ENCODE measurements around the gene OCA2. TPM values are rescaled to one million over a fixed set of nuclear protein-coding genes. Genes with fewer than 3 reads are reported as not detected.

OCA2 gene
- total and polyA plus RNA-seq, 2 of the 8 experiments (the other 6 are each of a cell fraction or from before 2014, with no cell fraction given): 0.20 TPM

DNA sequence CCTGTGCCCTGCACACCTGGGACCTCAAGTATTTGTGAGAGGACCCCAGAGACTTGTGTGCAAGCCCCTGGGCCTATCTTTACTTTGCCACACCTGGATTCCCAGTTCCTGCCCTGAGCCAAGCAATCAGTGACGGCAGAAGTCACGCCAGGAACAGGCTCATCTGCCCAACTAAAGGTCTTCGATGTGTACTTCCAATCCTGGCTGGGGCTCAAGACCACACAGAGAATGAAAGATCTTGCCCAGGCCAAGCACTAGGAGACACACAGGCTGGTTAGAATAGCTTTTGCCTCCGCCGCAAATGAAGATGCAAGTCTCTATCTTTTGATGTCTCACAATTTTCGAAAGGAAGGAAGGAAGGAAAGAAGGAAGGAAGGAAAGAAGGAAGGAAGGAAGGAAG lies 228.8 kb downstream of the OCA2 start:
- no peak overlapping the region for H2BK20ac ChIP-seq (ENCODE audit: low read length)
- no peaks in the 10 kb centered on the region for H4K20me1 ChIP-seq (replicated peaks in 1 of 2; ENCODE audit: control insufficient read depth in 1 of 2, insufficient read depth in 2 of 2, low read length in 2 of 2)
- H2AFZ ChIP-seq (ENCODE audit: low read length): no peak overlapping the region
- no peak overlapping the region for H3K56ac ChIP-seq (replicated peaks; ENCODE audit: insufficient read length, low read depth, low read length)
- H3K4me1 ChIP-seq (replicated peaks in 1 of 4; ENCODE audit: control insufficient read depth in 3 of 4, insufficient read depth in 4 of 4, low read length in 3 of 4): no peaks in the 10 kb centered on the region; a peak in 1 of 7 replicates
- no peak overlapping the region for H4K5ac ChIP-seq (ENCODE audit: insufficient read length, low read depth, low read length)
- no peak overlapping the region for H3K4ac ChIP-seq (replicated peaks; ENCODE audit: insufficient read length, low read depth, low read length)
- no peak overlapping the region for H2BK5ac ChIP-seq (ENCODE audit: low read depth, low read length)
- H2BK12ac ChIP-seq (ENCODE audit: low read depth, low read length): no peak overlapping the region
- no peak overlapping the region for H2BK15ac ChIP-seq (ENCODE audit: low read length)
- H3K14ac ChIP-seq (ENCODE audit: insufficient read length): no peak overlapping the region
- CTCF ChIA-PET (ENCODE audit: partially characterized antibody): interaction anchor here (0.6 kb wide), 1 partner anchor 160 kb away, joined by 3 read pairs; no protein-coding TSS in a partner anchor
- H4K91ac ChIP-seq (replicated peaks; ENCODE audit: insufficient read length, low read length): no peak overlapping the region
- no peak overlapping the region for H4K8ac ChIP-seq (ENCODE audit: extremely low read depth, insufficient read depth, low read length)
- no peak overlapping the region for H3K27ac ChIP-seq (ENCODE audit: low read depth, low read length)
- FAIRE-seq: no peak
- H3K4me3 ChIP-seq (ENCODE audit: extremely low read depth in 1 of 4, insufficient read depth in 2 of 4, low read depth in 3 of 4, low read length in 4 of 4): no peak overlapping the region
- no peak overlapping the region for H3K9ac ChIP-seq (replicated peaks in 1 of 4; ENCODE audit: extremely low read depth in 1 of 4, low read depth in 3 of 4, low read length in 3 of 4)
- H3K9me3 ChIP-seq (ENCODE audit: insufficient read depth in 2 of 2, low read depth in 1 of 2, low read length in 1 of 2): no peaks in the 10 kb centered on the region
- H3K18ac ChIP-seq (ENCODE audit: extremely low read depth, low read length): no peak overlapping the region
- H3K79me2 ChIP-seq (ENCODE audit: control insufficient read depth in 1 of 2, insufficient read depth in 2 of 2, low read length in 2 of 2): no peaks in the 10 kb centered on the region
- no peaks in the 10 kb centered on the region for H3K36me3 ChIP-seq (ENCODE audit: control insufficient read depth in 2 of 4, insufficient read depth in 4 of 4, low read length in 3 of 4)
- no peaks in the 10 kb centered on the region for H3K23me2 ChIP-seq (ENCODE audit: low read depth, low read length)
- H3K23ac ChIP-seq (ENCODE audit: insufficient read length): no peak overlapping the region
- no peak overlapping the region for H2AK5ac ChIP-seq (ENCODE audit: low read depth, low read length)
- WGBS, 2 experiments (ENCODE audit: extremely low coverage in 1 of 2, insufficient coverage in 1 of 2, insufficient read length in 1 of 2, insufficient replicate concordance in 2 of 2, low coverage in 1 of 2, low lambda C conversion rate in 2 of 2, missing lambda C conversion rate in 1 of 2): 98% methylated on average over 6 of the region's 6 CpGs; no CpG with 5 or more reads in 1 of the 2 experiments
- H3K4me2 ChIP-seq (ENCODE audit: insufficient read depth in 1 of 2, low read depth in 2 of 2, low read length in 2 of 2): no peak overlapping the region
- POLR2A ChIA-PET (ENCODE audit: partially characterized antibody): no interaction called here
- H2BK120ac ChIP-seq (replicated peaks; ENCODE audit: low read depth, low read length): no peak overlapping the region
- H3K27me3 ChIP-seq (replicated peaks in 1 of 4; ENCODE audit: control insufficient read depth in 3 of 4, extremely low read depth in 1 of 4, insufficient read depth in 3 of 4, low read length in 3 of 4): no peaks in the 10 kb centered on the region
- H3K79me1 ChIP-seq (ENCODE audit: low read depth, low read length): no peaks in the 10 kb centered on the region; the same call in 1 of the 2 replicates
- no peak for DNase-seq (ENCODE audit: low read depth in 1 of 2, low spot score in 2 of 2)
- TF ChIP-seq, protein P1, sequence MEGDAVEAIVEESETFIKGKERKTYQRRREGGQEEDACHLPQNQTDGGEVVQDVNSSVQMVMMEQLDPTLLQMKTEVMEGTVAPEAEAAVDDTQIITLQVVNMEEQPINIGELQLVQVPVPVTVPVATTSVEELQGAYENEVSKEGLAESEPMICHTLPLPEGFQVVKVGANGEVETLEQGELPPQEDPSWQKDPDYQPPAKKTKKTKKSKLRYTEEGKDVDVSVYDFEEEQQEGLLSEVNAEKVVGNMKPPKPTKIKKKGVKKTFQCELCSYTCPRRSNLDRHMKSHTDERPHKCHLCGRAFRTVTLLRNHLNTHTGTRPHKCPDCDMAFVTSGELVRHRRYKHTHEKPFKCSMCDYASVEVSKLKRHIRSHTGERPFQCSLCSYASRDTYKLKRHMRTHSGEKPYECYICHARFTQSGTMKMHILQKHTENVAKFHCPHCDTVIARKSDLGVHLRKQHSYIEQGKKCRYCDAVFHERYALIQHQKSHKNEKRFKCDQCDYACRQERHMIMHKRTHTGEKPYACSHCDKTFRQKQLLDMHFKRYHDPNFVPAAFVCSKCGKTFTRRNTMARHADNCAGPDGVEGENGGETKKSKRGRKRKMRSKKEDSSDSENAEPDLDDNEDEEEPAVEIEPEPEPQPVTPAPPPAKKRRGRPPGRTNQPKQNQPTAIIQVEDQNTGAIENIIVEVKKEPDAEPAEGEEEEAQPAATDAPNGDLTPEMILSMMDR (IDR thresholded peaks at IDR 0.05; ENCODE audit: control extremely low read depth in 1 of 3, insufficient read depth in 1 of 3, low read depth in 1 of 3, low read length in 3 of 3): no peak
- TF ChIP-seq, protein P2, sequence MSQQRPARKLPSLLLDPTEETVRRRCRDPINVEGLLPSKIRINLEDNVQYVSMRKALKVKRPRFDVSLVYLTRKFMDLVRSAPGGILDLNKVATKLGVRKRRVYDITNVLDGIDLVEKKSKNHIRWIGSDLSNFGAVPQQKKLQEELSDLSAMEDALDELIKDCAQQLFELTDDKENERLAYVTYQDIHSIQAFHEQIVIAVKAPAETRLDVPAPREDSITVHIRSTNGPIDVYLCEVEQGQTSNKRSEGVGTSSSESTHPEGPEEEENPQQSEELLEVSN (IDR thresholded peaks at IDR 0.05): no peak
- TF ChIP-seq, protein P3, sequence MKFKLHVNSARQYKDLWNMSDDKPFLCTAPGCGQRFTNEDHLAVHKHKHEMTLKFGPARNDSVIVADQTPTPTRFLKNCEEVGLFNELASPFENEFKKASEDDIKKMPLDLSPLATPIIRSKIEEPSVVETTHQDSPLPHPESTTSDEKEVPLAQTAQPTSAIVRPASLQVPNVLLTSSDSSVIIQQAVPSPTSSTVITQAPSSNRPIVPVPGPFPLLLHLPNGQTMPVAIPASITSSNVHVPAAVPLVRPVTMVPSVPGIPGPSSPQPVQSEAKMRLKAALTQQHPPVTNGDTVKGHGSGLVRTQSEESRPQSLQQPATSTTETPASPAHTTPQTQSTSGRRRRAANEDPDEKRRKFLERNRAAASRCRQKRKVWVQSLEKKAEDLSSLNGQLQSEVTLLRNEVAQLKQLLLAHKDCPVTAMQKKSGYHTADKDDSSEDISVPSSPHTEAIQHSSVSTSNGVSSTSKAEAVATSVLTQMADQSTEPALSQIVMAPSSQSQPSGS (IDR thresholded peaks at IDR 0.05; ENCODE audit: low read length): no peak
- TF ChIP-seq TAF1 (IDR thresholded peaks at IDR 0.05; ENCODE audit: low read depth, low read length) (no peak), RNF2 (IDR thresholded peaks at IDR 0.05; ENCODE audit: borderline replicate concordance, low read depth, low read length, missing control alignments, poor library complexity, severe bottlenecking) (no peak), TBP (IDR thresholded peaks at IDR 0.05; ENCODE audit: low read depth, low read length) (no peak), SAP30 (IDR thresholded peaks at IDR 0.05; ENCODE audit: insufficient read depth, insufficient replicate concordance, low read length) (no peak), KDM4A (IDR thresholded peaks at IDR 0.05; ENCODE audit: low read depth, low read length, severe bottlenecking) (no peak)

Data from H1 (cell line).